GM19035 (cell line): ENCODE measurements around the gene SNRPA.
"Not testable (repeated sequence)": the region's sequence is repeated elsewhere in the genome, so short reads cannot be mapped to it uniquely, and the experiment has no call there.

ENCODE experiments used
- ATAC-seq: cut with Tn5 transposase; IDR thresholded peaks from one replicate; pipeline ENCODE4 v1.9.1; 2021; ENCODE audit not compliant: unreplicated experiment

The SNRPA gene

DNA sequence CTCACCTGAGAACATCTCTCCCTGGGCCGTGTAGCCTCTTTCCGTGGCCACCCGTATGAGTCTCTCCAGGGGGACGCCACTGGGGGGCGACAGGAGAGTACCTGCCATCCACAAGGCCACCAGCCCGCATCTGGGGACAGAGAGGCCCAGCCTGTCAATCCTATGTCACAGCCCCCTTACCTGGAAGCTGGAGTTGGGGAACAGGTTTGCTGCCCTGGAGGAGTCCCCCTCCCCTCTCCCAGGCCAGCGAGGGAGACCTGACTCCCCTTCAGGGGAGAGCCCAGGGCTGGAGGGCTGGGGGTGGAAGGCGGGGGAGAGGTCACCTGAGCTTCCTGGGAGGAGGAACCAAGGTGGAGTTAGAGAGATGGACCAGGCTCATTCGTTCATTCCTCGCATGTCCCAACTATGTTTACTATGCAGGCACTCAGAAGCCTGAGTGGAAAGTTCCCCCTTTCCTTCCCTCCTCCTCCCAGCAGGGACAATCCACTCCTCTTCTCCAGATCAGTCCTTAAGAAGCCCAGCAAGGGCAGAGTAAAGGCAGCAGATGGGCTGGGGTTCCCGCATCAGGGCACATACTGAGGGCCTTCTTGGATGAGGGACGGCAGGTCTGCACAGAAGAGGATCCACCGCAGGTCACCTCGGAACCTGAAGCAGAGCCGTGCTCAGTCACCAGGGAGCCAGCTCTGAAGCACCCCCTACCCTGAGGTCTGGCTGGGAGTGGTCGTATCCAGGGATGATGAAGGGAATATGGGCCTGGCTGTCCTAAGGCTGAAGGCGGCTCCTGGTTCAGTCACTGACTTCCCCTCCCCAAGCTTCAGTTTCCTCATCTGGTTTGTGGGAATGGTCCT lies 6.2 kb upstream of the SNRPA start:
- no peak for ATAC-seq

GRCh38 chr19:40745402-40745780 lies 5.6 kb upstream of the SNRPA start:
- no peak for ATAC-seq

DNA sequence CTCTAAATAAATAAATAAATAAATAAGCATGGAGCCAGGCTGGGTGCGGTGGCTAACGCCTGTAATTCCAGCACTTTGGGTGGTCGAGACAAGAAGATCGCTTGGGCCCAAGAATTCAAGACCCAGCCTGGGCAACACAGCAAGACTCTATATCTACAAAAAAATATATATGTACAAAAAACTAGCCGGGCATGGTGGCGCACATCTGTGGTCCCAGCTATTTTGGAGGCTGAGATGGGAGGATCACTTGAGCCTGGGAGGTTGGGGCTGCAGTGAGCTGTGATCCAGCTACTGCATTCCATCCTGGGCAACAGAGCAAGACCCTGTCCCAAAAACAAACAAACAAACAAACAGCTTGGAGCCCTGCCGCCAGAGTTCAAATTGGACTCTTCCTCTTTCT lies 3.5 kb upstream of the SNRPA start:
- no peak for ATAC-seq

DNA sequence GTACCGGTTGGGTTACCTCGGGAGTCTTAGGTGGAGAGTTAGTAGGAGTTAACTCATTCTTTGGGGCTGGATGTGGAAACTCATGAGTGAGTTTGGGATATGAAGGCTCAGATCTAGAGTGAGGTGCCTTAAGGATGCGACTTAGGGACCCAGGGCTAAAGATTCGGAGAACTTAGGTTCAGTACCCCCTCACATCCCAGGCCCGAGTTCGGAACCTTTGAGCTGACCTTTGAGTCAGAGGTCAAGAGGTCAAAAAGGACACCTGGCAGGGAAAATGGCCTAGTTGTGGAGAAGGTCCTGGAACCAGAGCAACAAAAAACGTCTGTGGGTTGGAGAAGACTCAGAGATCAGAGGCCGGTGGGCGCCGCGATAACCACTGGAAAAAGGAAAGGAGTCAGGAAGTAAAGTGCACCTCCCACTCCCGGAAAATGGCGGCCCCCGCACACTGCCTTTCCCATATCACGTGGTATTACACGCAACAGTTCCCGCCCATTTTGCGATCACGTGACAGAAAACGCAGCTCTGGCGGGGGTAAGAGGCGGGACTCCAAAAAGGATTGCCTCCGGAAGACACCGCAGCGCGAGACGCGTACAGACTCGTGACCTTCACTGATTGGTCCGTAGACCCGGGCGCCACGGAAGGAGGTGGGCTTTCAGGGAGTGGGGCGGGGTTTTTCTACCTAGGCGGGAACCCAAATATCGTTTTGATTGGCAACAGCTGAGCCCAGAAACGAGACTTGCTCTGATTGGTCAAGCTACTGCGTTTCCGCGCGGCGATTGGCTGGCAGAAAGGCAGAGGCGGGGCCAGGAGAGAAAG lies 737 bp upstream of the SNRPA start, which contains the start of gene ACTMAP:
Gene ACTMAP, minus strand, starts transcription at position 420 of the 816 bp plus-strand sequence. CDS start 674 bp downstream, outside the sequence.
- ATAC-seq, result peak; percentile 85

DNA sequence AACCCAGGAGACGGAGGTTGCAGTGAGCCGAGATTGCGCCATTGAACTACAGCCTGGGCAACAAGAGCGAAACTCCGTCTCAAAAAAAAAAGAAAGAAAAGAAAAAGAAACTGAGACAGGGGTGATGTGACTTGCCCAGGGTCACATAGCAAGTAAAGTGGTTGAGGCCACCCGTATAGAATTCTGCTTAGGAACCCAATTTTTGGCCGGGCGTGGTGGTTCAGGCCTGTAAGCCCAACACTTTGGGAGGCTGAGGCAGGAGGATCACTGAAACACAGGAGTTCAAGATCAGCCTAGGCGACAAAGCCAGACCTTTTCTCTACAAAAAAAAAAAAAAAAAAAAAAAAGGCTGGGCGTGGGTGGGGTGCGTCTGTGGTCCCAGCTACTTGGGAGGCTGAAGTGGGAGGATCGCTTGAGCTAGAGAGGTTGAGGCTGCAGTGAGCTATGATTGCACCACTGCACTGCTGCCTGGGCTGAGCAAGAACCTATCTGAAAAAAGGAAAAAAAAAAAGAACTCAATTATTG lies 1.3 kb downstream of the SNRPA start:
- ATAC-seq, result no peak

DNA sequence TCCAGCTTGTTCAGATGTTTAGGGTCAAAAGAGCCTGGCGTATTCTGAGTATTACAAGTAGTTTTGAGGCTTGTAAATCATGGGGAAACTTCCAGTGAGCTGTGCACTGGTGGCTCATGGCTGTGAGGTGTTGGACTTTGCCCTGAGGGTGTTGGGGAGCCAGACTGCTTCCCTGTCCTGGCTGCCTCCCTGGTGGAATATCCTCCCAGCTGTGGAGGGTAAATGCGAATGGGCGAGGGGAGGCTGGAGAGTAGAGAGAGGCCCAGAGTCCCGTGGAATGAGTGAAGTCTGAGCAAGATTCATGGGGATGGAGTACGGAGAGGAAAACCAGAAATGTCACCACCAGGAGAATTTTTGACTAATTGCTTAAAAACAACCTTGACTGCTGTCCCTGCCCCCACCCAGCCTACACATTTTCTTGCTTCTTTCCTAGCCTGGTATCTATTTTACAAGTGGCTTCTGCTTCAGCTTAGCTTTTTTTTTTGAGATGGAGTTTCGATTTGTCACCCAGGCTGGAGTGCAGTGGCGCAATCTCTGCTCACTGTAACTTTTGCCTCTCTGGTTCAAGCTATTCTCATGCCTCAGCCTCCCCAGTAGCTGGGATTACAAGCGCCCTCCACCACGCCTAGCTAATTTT lies 3.7 kb downstream of the SNRPA start:
- no peak for ATAC-seq

DNA sequence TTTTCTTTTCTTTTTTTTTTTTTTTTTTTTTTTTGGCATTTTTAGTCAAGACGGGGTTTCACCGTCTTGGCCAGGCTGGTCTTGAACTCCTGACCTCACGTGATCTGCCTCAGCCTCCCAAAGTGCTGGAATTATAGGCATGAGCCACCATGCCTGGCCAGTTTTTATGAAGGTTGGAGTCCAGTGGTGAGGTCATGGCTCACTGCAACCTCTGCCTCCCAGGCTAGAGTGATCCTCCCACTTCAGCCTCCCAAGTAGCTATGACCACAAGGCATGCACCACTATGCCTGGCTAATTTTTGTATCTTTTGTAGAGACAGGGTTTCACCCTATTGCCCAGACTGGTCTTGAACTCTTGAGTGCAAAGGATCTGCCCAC lies 4.2 kb downstream of the SNRPA start:
- ATAC-seq, result no peak

DNA sequence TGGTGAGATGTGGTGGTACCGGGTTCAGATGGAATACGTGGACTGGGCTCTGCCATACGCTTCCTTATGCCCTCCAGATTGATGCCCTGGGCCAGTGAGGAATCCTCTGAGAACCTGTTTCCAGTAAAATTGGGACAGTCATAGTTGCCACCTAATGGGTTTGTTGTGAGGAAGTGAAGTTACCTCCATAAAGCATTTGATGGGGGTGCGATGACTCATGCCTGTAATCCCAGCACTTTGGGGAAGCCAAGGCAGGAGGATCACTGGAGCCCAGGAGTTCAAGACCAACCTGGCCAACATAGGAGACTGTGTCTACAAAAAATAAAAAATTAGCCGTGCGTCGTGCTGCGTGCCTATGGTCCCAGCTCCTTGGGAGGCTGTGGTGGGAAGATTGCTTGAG lies 4.8 kb downstream of the SNRPA start:
- ATAC-seq, result no peak

DNA sequence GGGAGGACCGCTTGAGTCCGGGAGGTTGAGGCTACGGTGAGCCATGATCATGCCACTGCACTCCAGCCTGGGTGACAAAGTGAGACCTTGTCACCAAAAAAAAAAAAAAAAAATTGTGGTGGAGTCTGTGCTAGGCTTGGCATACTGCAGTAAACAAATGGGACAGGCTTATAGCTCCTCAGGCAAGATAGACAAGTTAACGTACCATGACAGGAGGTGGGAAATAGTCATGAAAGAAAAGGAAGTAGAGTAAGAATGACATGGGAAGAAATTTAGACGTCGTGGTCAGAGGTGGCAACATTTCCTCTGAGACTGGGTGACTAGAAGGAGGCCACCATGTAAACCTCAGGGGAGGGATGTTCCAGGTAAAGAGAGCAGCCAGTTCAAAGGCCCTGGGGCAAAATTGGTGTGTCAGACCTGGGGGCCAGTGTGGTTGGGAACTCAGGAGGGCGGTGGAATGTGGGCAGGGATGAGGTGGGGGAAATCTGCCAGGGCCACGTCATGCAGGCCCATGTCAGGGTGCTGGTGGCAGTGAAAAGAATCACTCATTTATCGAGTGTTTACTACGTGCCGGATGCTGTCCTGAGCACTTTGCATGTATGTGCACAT lies 5.6 kb downstream of the SNRPA start:
- ATAC-seq, result no peak

DNA sequence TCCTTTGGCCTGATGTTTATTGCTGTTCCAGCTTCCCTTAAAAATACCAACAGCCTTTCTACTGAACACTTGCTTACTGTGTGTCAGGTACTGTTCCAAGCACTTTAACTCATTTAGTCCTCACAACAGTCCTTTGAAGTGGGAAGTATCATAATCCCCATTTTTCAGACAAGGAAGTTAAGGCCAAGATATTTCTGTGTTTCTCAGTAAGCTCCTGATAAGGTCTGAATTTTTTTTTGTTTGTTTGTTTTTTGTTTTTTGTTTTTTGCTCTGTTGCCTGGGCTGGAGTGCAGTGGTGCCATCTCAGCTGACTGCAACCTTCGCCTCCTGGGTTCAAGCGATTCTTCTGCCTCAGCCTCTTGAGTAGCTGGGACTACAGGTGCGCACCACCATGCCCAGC lies 7.5 kb downstream of the SNRPA start:
- no peak for ATAC-seq

- no peak for ATAC-seq
Measured at GRCh38 chr19:40759352-40759751, 8.3 kb downstream of the SNRPA start.

GRCh38 chr19:40762754-40763470 lies 11.9 kb downstream of the SNRPA start:
- no peak for ATAC-seq

- ATAC-seq, result no peak
Measured at GRCh38 chr19:40763526-40763925, 12.5 kb downstream of the SNRPA start.

- ATAC-seq, result no peak
Measured at GRCh38 chr19:40763963-40764362, 13.0 kb downstream of the SNRPA start.

GRCh38 chr19:40766385-40766784 lies 15.4 kb downstream of the SNRPA start:
- ATAC-seq, result not testable (repeated sequence)

DNA sequence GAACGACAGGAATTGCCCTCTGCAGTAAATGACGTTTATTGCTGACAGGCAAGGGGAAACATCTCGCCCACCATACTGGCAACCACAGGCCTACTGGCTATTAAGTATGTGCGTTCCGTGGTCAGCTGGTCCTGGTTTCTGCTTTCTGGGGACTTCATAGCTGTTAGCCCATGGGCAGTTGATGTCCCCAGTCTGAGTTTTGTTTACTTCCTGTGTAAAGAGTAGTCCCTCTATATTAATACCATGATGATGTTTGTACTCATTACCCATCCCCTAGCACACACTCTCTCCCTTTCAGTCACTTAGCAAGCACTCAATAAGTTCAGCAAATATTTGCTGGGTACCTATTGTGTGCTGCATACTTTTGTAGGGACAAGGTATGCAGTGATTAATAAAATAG lies 17.9 kb downstream of the SNRPA start:
- no peak for ATAC-seq

GRCh38 chr19:40771101-40771862 lies 20.3 kb downstream of the SNRPA start:
- not testable (repeated sequence) for ATAC-seq

DNA sequence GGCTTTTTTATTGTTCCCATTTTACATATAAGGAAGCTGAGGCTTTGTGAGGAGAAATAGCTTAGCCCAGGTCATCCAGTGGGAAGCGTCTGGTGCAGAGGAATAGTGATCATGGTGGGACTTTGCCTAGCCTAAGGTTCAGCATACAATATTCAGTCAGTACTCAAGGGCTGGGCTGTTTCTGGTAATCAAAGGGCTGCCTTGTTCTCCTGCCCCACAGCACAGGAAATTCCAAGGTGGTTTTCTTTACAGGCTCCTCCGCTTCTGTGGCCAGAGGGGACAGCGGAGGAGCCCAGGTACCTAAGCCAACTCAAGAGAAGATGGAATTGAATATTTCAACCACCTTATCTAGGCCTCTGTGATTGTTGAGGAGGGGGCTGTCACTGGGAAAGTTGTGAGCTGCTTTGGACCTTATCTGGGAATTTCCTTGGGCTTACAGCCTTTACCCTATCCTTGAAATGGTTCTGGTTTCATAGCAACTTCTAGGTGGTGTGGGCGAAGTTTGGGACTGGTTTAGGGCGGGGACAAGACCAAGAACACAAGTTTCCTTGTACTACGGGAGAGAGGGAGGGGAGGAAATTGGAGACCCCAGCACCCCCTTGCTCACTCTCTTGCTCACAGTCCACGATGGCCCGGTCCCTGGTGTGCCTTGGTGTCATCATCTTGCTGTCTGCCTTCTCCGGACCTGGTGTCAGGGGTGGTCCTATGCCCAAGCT lies 24.1 kb downstream of the SNRPA start, which contains the start of gene MIA:
Gene MIA, plus strand, starts transcription at position 606 of the 716 bp plus-strand sequence. Its CDS starts 22 bp downstream, at position 628.
- no peak for ATAC-seq

- no peak for ATAC-seq
Measured at GRCh38 chr19:40775632-40776022, 24.6 kb downstream of the SNRPA start.
